Muscle layer of colon (tissue), 2 donors: ENCODE data around the gene S100A13.
A peak's percentile ranks its signal among the peaks of the same experiment; 100 is the strongest.

Experiments
- H3K27ac ChIP-seq: one replicate; pipeline ENCODE4 v1.7.0; 2013; ENCODE audit warnings: low read depth, mild to moderate bottlenecking, low read length, moderate library complexity
- H3K27me3 ChIP-seq, 2 donors: one replicate each; pipeline ENCODE4 v1.7.0; 2013; ENCODE audit warnings: low read length in 2 of 2, mild to moderate bottlenecking in 2 of 2; ENCODE audit not compliant: insufficient read depth in 2 of 2, control insufficient read depth in 1 of 2
- H3K36me3 ChIP-seq: one replicate; pipeline ENCODE4 v1.7.0; 2013; ENCODE audit warnings: mild to moderate bottlenecking, low read length; ENCODE audit not compliant: insufficient read depth
- H3K4me1 ChIP-seq: one replicate; pipeline ENCODE4 v1.7.0; 2013; ENCODE audit warnings: mild to moderate bottlenecking, low read length; ENCODE audit not compliant: insufficient read depth
- H3K4me3 ChIP-seq, 2 donors: one replicate each; pipeline ENCODE4 v1.7.0; 2013; ENCODE audit warnings: low read length in 2 of 2, low read depth in 1 of 2, mild to moderate bottlenecking in 1 of 2, moderate library complexity in 1 of 2
- H3K9ac ChIP-seq: one replicate; pipeline ENCODE4 v1.7.0; 2013; ENCODE audit warnings: low read length
- H3K9me3 ChIP-seq: one replicate; pipeline ENCODE4 v1.7.0; 2013; ENCODE audit warnings: mild to moderate bottlenecking, low read length
- donor health status: abdominal sarcoma.
- donor health status: Adenocarcinoma of cecum.

S100A13 gene

DNA sequence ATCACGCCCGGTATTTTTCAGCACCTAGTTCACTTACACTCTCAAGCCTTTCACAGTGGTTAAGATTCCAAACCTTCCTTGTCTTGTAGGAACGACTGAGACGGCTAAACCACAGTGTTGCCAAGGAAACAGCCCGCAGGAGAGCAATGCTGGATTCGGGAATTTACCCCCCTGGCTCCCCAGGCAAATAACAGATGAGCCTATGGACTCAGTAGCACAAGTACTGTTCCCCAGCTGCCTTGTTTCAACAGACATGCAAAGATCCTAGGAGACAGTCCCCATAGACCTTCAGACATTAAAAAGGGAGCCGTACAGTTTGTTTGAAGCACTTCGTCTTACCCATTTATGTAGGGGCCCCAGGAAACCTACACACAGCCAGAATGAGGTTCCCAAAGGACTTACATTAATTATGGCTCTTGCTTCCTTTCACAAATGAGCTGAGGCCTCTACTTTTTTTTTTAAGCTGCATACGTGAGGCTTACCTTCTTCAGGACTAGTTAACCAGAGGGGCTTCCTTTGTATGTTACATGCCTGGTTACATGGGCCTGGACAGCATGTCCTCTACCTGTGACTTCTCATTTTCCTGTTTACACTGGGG lies 33.9 kb upstream of the S100A13 start:
- no peak overlapping the region for H3K4me3 ChIP-seq
- H3K27ac ChIP-seq, result no peak overlapping the region
- H3K4me1 ChIP-seq, result peaks cover 13% of the 10 kb centered on the region
- peaks cover 56% of the 10 kb centered on the region for H3K36me3 ChIP-seq
- H3K9ac ChIP-seq, result no peak overlapping the region
- no peaks in the 10 kb centered on the region for H3K27me3 ChIP-seq
- no peaks in the 10 kb centered on the region for H3K9me3 ChIP-seq

GRCh38 chr1:153659656-153660055 lies 32.4 kb upstream of the S100A13 start:
- Histone ChIP-seq H3K27me3 (no peaks in the 10 kb centered on the region), H3K4me3 (peak overlapping the region in 1 of 2 donors; percentile 93), H3K27ac (no peak overlapping the region)

GRCh38 chr1:153659175-153659534 lies 31.9 kb upstream of the S100A13 start:
- Histone ChIP-seq H3K9me3 (no peaks in the 10 kb centered on the region), H3K4me3 (peak overlapping the region; percentile 90 to 93), H3K9ac (peak overlapping the region; percentile 96), H3K27ac (peak overlapping the region; percentile 98), H3K36me3 (peaks cover 36% of the 10 kb centered on the region), H3K27me3 (no peaks in the 10 kb centered on the region), H3K4me1 (peaks cover 13% of the 10 kb centered on the region)

More at GRCh38 chr1:153659656-153660055, 32.4 kb upstream of the S100A13 start:
- peaks cover 13% of the 10 kb centered on the region for H3K4me1 ChIP-seq
- peak overlapping the region; percentile 96 for H3K9ac ChIP-seq
- H3K9me3 ChIP-seq, result no peaks in the 10 kb centered on the region
- peaks cover 41% of the 10 kb centered on the region for H3K36me3 ChIP-seq

GRCh38 chr1:153658400-153659174 lies 31.3 kb upstream of the S100A13 start, which contains the start of gene SNAPIN:
SNAPIN (plus strand) TSS chr1:153658703; CDS start chr1:153658744, 41 bp downstream.
- Histone ChIP-seq H3K4me3 (peak within 1 kb of the TSS; percentile 90 to 93), H3K36me3 (peaks cover 31% of the 10 kb centered on the region), H3K9me3 (no peaks in the 10 kb centered on the region), H3K9ac (peak within 1 kb of the TSS; percentile 96), H3K27ac (peak within 1 kb of the TSS; percentile 98), H3K27me3 (no peaks in the 10 kb centered on the region), H3K4me1 (peaks cover 13% of the 10 kb centered on the region)

GRCh38 chr1:153655333-153655732 lies 28.0 kb upstream of the S100A13 start:
- Histone ChIP-seq H3K9me3 (no peaks in the 10 kb centered on the region), H3K4me1 (peaks cover 13% of the 10 kb centered on the region), H3K27me3 (no peaks in the 10 kb centered on the region), H3K4me3 (no peak overlapping the region), H3K36me3 (no peaks in the 10 kb centered on the region), H3K27ac (no peak overlapping the region), H3K9ac (no peak overlapping the region)

GRCh38 chr1:153652805-153653500 lies 25.6 kb upstream of the S100A13 start:
- peaks cover 9% of the 10 kb centered on the region for H3K4me1 ChIP-seq
- H3K4me3 ChIP-seq, result no peak overlapping the region
- no peaks in the 10 kb centered on the region for H3K27me3 ChIP-seq
- H3K9me3 ChIP-seq, result no peaks in the 10 kb centered on the region
- no peaks in the 10 kb centered on the region for H3K36me3 ChIP-seq
- H3K27ac ChIP-seq, result no peak overlapping the region
- H3K9ac ChIP-seq, result no peak overlapping the region

DNA sequence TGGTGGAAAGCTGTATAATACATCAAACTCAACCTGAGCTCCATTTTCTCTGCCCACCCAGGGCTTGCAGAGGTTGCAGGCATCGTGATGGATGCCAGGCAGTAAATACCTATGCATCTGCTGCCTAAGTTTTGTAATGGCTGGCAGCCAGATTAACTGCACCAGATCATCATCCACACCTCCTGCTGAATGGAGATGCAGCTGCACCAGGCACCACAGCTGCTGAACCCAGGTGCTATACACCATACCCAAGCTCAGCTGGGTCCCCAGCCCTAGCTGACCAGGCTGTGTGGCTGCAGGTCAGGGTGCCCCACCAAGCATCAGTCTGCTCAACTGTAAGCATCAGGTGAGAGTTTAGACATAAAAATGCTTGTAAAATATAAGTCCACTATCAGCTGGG lies 24.5 kb upstream of the S100A13 start:
- H3K36me3 ChIP-seq, result no peaks in the 10 kb centered on the region
- peaks cover 8% of the 10 kb centered on the region for H3K4me1 ChIP-seq

GRCh38 chr1:153649863-153650235 lies 22.5 kb upstream of the S100A13 start:
- no peak overlapping the region for H3K9ac ChIP-seq
- H3K27me3 ChIP-seq, result no peaks in the 10 kb centered on the region
- H3K9me3 ChIP-seq, result no peaks in the 10 kb centered on the region
- peaks cover 8% of the 10 kb centered on the region for H3K4me1 ChIP-seq
- no peak overlapping the region for H3K27ac ChIP-seq
- peaks cover 13% of the 10 kb centered on the region for H3K36me3 ChIP-seq
- no peak overlapping the region for H3K4me3 ChIP-seq

More for the DNA sequence above, 24.5 kb upstream of the S100A13 start:
- Histone ChIP-seq H3K27me3 (no peaks in the 10 kb centered on the region), H3K4me3 (no peak overlapping the region), H3K9ac (no peak overlapping the region), H3K27ac (no peak overlapping the region), H3K9me3 (no peaks in the 10 kb centered on the region)

GRCh38 chr1:153649137-153649862 lies 22.0 kb upstream of the S100A13 start:
- H3K9ac ChIP-seq, result no peak overlapping the region
- H3K36me3 ChIP-seq, result peaks cover 17% of the 10 kb centered on the region
- H3K4me3 ChIP-seq, result no peak overlapping the region
- peaks cover 8% of the 10 kb centered on the region for H3K4me1 ChIP-seq
- H3K9me3 ChIP-seq, result no peaks in the 10 kb centered on the region
- no peaks in the 10 kb centered on the region for H3K27me3 ChIP-seq
- H3K27ac ChIP-seq, result no peak overlapping the region

DNA sequence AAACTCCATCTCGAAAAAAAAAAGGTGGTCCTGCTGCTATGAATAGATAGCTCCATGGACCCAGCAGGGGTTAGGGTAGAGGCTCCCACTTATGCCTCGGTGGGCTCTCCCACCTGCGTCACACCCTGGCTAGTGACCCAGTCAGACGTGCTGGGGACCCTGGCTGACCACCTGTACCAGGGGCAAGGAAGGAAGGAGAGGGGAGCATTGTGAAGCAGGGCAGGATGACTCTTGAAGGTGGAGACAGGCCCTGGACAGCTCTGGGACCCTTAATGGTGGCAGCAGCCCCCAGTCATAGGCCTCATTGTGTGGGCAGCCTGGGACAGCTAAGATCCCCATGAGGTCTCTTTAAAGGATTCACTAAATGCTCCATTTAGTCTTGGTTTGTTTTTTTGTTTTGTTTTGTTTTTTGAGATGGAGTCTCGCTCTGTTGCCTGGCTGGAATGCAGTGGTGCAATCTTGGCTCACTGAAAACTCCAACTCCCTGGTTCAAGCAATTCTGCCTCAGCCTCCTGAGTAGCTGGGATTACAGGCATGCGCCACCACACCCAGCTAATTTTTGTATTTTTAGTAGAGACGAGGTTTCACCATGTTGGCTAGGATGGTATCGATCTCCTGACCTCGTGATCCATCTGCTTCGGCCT lies 20.8 kb upstream of the S100A13 start:
- H3K27me3 ChIP-seq, result no peaks in the 10 kb centered on the region
- H3K9ac ChIP-seq, result no peak overlapping the region
- no peaks in the 10 kb centered on the region for H3K9me3 ChIP-seq
- no peak overlapping the region for H3K27ac ChIP-seq
- peaks cover 29% of the 10 kb centered on the region for H3K36me3 ChIP-seq
- no peak overlapping the region for H3K4me3 ChIP-seq
- peaks cover 13% of the 10 kb centered on the region for H3K4me1 ChIP-seq

DNA sequence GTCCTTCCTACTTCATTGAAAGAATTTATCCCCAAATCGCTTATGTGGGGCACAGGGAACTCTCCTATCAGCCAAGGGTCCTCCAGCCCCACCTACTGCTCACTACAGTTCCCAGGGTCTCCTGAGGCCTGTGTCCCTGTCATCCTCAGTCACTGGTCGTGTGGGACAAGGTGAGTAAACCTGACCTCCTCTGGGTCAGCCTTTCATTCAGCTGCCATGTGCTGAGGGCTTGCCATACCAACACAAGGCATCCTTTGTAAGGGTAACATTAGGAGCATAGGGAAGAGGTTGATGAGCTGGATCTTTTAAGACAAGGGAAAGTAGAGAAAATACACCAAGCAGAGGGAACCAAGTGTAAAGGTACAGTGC lies 20.0 kb upstream of the S100A13 start:
- H3K27ac ChIP-seq, result no peak overlapping the region
- H3K4me3 ChIP-seq, result no peak overlapping the region
- peaks cover 13% of the 10 kb centered on the region for H3K4me1 ChIP-seq
- no peaks in the 10 kb centered on the region for H3K27me3 ChIP-seq
- peaks cover 36% of the 10 kb centered on the region for H3K36me3 ChIP-seq
- no peaks in the 10 kb centered on the region for H3K9me3 ChIP-seq
- H3K9ac ChIP-seq, result no peak overlapping the region
